ENCODE results near the gene VEGFD. TPM values are rescaled to one million over a fixed set of nuclear protein-coding genes. Genes with fewer than 3 reads are reported as not detected.

The VEGFD gene
- total and polyA plus RNA-seq, 2 donors (not counting 3 experiments of a cell fraction or from before 2014, with no cell fraction given): 0.40 to 0.64 TPM

DNA sequence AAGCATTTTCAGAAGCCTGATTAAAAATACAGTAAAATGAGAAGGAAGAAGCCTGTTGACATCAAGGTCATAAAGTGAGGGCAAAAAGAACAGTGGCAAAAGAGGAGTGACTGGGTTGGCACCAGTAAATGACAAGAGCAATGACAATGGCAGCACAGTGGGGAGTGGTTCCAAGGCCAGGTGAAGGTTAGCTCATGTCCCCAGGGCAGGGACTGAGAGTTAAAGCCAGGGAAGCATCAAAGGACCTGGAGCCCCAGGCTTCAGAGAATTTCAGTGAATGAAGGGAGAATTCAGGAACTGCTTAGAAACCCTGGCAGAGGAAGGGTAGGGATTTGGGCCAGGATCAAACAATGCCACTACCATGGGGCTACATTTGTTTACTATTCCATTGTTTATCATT lies 40.1 kb downstream of the VEGFD start:
- ChIA-PET POLR2A (no interaction called here), CTCF (no interaction called here)
- no peaks in the 10 kb centered on the region for H3K36me3 ChIP-seq (ENCODE audit: control insufficient read depth in 2 of 2, extremely low read depth in 1 of 2, insufficient read depth in 2 of 2, low read length in 2 of 2)
- no peak for FAIRE-seq
- H4K20me1 ChIP-seq (replicated peaks; ENCODE audit: control insufficient read depth, extremely low read depth, insufficient read depth, low read length): no peaks in the 10 kb centered on the region
- no TSS peak for BruUV-seq (replicated peaks)
- H3K9me3 ChIP-seq (replicated peaks; ENCODE audit: control insufficient read depth, insufficient read depth, low read length): no peaks in the 10 kb centered on the region
- no peak overlapping the region for H3K9ac ChIP-seq (replicated peaks; ENCODE audit: extremely low read depth, insufficient read depth, low read length)
- no peak for DNase-seq (ENCODE audit: low read depth, low spot score)
- no peak overlapping the region for H2AFZ ChIP-seq (ENCODE audit: low read depth, low read length)
- H3K27ac ChIP-seq (ENCODE audit: insufficient read depth, low read depth, low read length): no peak overlapping the region
- peaks cover 2 to 6% of the 10 kb centered on the region in 2 experiments for H3K27me3 ChIP-seq (ENCODE audit: control insufficient read depth in 2 of 2, insufficient read depth in 2 of 2, low read length in 2 of 2)
- no peak overlapping the region for H3K4me2 ChIP-seq (ENCODE audit: insufficient read depth, low read length)
- no peaks in the 10 kb centered on the region for H3K9me1 ChIP-seq (replicated peaks; ENCODE audit: control insufficient read depth, extremely low read depth, insufficient read depth, low read length)
- no peaks in the 10 kb centered on the region for H3K79me2 ChIP-seq (ENCODE audit: control insufficient read depth, insufficient read depth, low read length)
- no peak for TF ChIP-seq GATA2 (IDR thresholded peaks at IDR 0.05; ENCODE audit: insufficient read depth, insufficient read length, low read depth, low read length)
- TF ChIP-seq JUN (IDR thresholded peaks at IDR 0.05; ENCODE audit: borderline replicate concordance, insufficient read depth, insufficient read length, low read depth): no peak
- intact Hi-C loops (cut with micrococcal nuclease): no loop called here
- no peak overlapping the region for H3K4me3 ChIP-seq (replicated peaks in 1 of 3; ENCODE audit: insufficient read depth in 1 of 3, low read depth in 1 of 3, low read length in 3 of 3)
- H3K4me1 ChIP-seq (ENCODE audit: control insufficient read depth, extremely low read depth, insufficient read depth, low read length): no peaks in the 10 kb centered on the region
- dilution Hi-C loops (cut with MboI; ENCODE audit: extremely low pct_ligation_motif_present, low sequenced_read_pairs): no loop called here

DNA sequence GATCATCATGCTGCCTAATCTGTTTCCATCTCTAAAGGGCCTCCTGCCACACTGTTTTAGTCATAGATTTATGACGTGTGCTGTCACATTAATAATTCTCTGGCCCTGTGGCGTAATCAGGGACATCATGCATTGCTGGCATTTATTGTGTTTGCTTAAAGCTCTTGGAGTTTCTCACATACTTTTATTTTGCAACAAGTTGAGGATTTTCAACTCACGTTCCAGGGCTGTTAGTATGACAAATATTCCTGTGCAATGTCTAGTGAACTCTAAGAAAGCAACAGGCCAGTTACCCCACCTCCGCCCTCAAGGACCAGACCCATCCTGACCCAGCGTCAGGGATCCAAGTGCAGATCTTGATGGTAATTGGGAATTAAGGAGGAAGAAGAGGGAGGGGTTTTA lies 41.1 kb downstream of the VEGFD start:
- FAIRE-seq: no peak
- no peak overlapping the region for H3K4me2 ChIP-seq (ENCODE audit: insufficient read depth, low read length)
- no peaks in the 10 kb centered on the region for H3K4me1 ChIP-seq (ENCODE audit: control insufficient read depth, extremely low read depth, insufficient read depth, low read length)
- no peak overlapping the region for H2AFZ ChIP-seq (ENCODE audit: low read depth, low read length)
- intact Hi-C loops (cut with micrococcal nuclease): no loop called here
- H3K4me3 ChIP-seq (replicated peaks in 1 of 3; ENCODE audit: insufficient read depth in 1 of 3, low read depth in 1 of 3, low read length in 3 of 3): no peak overlapping the region
- no peak for TF ChIP-seq GATA2 (IDR thresholded peaks at IDR 0.05; ENCODE audit: insufficient read depth, insufficient read length, low read depth, low read length)
- no peak overlapping the region for H3K9ac ChIP-seq (replicated peaks; ENCODE audit: extremely low read depth, insufficient read depth, low read length)
- no peak overlapping the region for H3K27ac ChIP-seq (ENCODE audit: insufficient read depth, low read depth, low read length)
- H3K9me1 ChIP-seq (replicated peaks; ENCODE audit: control insufficient read depth, extremely low read depth, insufficient read depth, low read length): no peaks in the 10 kb centered on the region
- ChIA-PET POLR2A (no interaction called here), CTCF (no interaction called here)
- dilution Hi-C loops (cut with MboI; ENCODE audit: extremely low pct_ligation_motif_present, low sequenced_read_pairs): no loop called here
- BruUV-seq (replicated peaks): no TSS peak
- H4K20me1 ChIP-seq (replicated peaks; ENCODE audit: control insufficient read depth, extremely low read depth, insufficient read depth, low read length): no peaks in the 10 kb centered on the region
- H3K36me3 ChIP-seq (ENCODE audit: control insufficient read depth in 2 of 2, extremely low read depth in 1 of 2, insufficient read depth in 2 of 2, low read length in 2 of 2): no peaks in the 10 kb centered on the region
- DNase-seq (ENCODE audit: low read depth, low spot score): no peak
- no peaks in the 10 kb centered on the region for H3K9me3 ChIP-seq (replicated peaks; ENCODE audit: control insufficient read depth, insufficient read depth, low read length)
- peaks cover 5 to 8% of the 10 kb centered on the region in 2 experiments for H3K27me3 ChIP-seq (ENCODE audit: control insufficient read depth in 2 of 2, insufficient read depth in 2 of 2, low read length in 2 of 2)
- H3K79me2 ChIP-seq (ENCODE audit: control insufficient read depth, insufficient read depth, low read length): no peaks in the 10 kb centered on the region
